MM.1S (cell line): Measurements from ENCODE around the gene GABARAP.

Source experiments
- EZH2phosphoT487 ChIP-seq: fragments of 300-600 bp; sonication (generic); IDR thresholded peaks from 2 replicates; pipeline ENCODE4 v1.6.1; 2018; ENCODE audit warnings: antibody characterized with exemption, low read length
- TF ChIP-seq, protein P1 (sequence below): fragments of 300-600 bp; sonication (generic); IDR thresholded peaks from 2 replicates; pipeline ENCODE4 v1.5.1; 2016; ENCODE audit warnings: antibody characterized with exemption, low read length, mixed read lengths

GRCh38 chr17:7190276-7190917 is 51.9 kb downstream of the GABARAP start:
- TF ChIP-seq, protein P1, sequence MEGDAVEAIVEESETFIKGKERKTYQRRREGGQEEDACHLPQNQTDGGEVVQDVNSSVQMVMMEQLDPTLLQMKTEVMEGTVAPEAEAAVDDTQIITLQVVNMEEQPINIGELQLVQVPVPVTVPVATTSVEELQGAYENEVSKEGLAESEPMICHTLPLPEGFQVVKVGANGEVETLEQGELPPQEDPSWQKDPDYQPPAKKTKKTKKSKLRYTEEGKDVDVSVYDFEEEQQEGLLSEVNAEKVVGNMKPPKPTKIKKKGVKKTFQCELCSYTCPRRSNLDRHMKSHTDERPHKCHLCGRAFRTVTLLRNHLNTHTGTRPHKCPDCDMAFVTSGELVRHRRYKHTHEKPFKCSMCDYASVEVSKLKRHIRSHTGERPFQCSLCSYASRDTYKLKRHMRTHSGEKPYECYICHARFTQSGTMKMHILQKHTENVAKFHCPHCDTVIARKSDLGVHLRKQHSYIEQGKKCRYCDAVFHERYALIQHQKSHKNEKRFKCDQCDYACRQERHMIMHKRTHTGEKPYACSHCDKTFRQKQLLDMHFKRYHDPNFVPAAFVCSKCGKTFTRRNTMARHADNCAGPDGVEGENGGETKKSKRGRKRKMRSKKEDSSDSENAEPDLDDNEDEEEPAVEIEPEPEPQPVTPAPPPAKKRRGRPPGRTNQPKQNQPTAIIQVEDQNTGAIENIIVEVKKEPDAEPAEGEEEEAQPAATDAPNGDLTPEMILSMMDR = no peak
- no peak for TF ChIP-seq EZH2phosphoT487
